Left lung (tissue), 10 donors: ENCODE measurements around the gene TOMM6. TPM values are rescaled to one million over a fixed set of nuclear protein-coding genes. Genes with fewer than 3 reads are reported as not detected.
A peak's percentile ranks its signal among the peaks of the same experiment; 100 is the strongest.

Experiments used
- ATAC-seq: fragments of 200-7000 bp; cut with Tn5 transposase; one replicate; pipeline ENCODE4 v1.9.1; 2020; ENCODE audit warnings: moderate library complexity
- DNase-seq, 4 donors: peaks; one replicate each; pipeline ENCODE4 v3.0.0-alpha.2; 2013 to 2020
- H3K27ac ChIP-seq, 2 donors: fragments of 200-600 bp; sonication (generic) in 1 of 2; one replicate each; pipeline versions ENCODE4 v1.5.0 to v1.8.0; 2020 to 2021
- H3K27me3 ChIP-seq, 2 donors: fragments of 200-600 bp; sonication (generic) in 1 of 2; one replicate each; pipeline versions ENCODE4 v1.5.0 to v1.8.0; 2020 to 2021
- H3K36me3 ChIP-seq, 2 donors: fragments of 200-600 bp; sonication (generic) in 1 of 2; one replicate each; pipeline versions ENCODE4 v1.5.0 to v1.8.0; 2020 to 2021
- H3K4me1 ChIP-seq, 2 donors: fragments of 200-600 bp; one replicate each; pipeline ENCODE4 v1.8.0; 2021
- H3K4me3 ChIP-seq, 2 donors: fragments of 200-600 bp; sonication (generic) in 1 of 2; one replicate each; pipeline versions ENCODE4 v1.5.0 to v1.8.0; 2020 to 2021; ENCODE audit warnings: mild to moderate bottlenecking in 1 of 2
- H3K9me3 ChIP-seq, 2 donors: fragments of 200-600 bp; sonication (generic) in 1 of 2; one replicate each; pipeline versions ENCODE4 v1.5.0 to v1.8.0; 2020 to 2021
- CTCF ChIP-seq, 2 donors: fragments of 200-600 bp; sonication (generic) in 1 of 2; IDR thresholded peaks; one replicate each; pipeline versions ENCODE4 v1.5.0 to v1.8.0; 2021; ENCODE audit warnings: antibody characterized with exemption in 2 of 2
- intact Hi-C, 2 donors: fragments of 100-400 bp; cut with DNase I; formaldehyde crosslinking; loops; one replicate each; pipeline versions ENCODE4 v1.11.2 to v1.14.2; 2022
- polyA plus RNA-seq, 6 donors: library from polyadenylated mRNA; unstranded; fragments of 120-200 nt; gene quantifications; one replicate each; pipeline ENCODE4 v1.2.1, GENCODE V29; 2013; ENCODE audit not compliant: insufficient read length in 6 of 6
- total RNA-seq, 2 donors: library from RNA; stranded (reverse); fragmentation: NEBNext Ultra II Directional; extraction: Animal tissue kit (Norgen Biotek cat#: 25700); gene quantifications; one replicate each; pipeline ENCODE4 v1.2.1, GENCODE V29; 2021
- donor health status: DM: no; HTN: yes; CAD: no.
- donor health status: DM: no; HTN: no; CAD: no.

TOMM6 gene
- total and polyA plus RNA-seq, 8 donors = 169 to 203 (median 188) TPM

- peaks cover 0 to 13% of the 10 kb centered on the region in 2 donors for H3K36me3 ChIP-seq
Observed at GRCh38 chr6:41785254-41785653, 2.2 kb upstream of the TOMM6 start.

GRCh38 chr6:41785689-41786450 is 1.6 kb upstream of the TOMM6 start:
- intact Hi-C loops = no loop called here
- ATAC-seq (no peak), DNase-seq (peak in 1 of 4 donors; percentile 24)
- no peaks in the 10 kb centered on the region for H3K9me3 ChIP-seq
- peak overlapping the region; percentile 95 to 97 for H3K27ac ChIP-seq
- H3K27me3 ChIP-seq = no peaks in the 10 kb centered on the region
- H3K4me1 ChIP-seq = peaks cover 16 to 64% of the 10 kb centered on the region in 2 donors
- TF ChIP-seq CTCF (IDR thresholded peaks at IDR 0.05) = no peak
- peak overlapping the region; percentile 69 to 87 for H3K4me3 ChIP-seq
- H3K36me3 ChIP-seq = peaks cover 0 to 19% of the 10 kb centered on the region in 2 donors

More at GRCh38 chr6:41785254-41785653, 2.2 kb upstream of the TOMM6 start:
- intact Hi-C loops = no loop called here
- no peak for TF ChIP-seq CTCF (IDR thresholded peaks at IDR 0.05)
- ATAC-seq = no peak
- no peaks in the 10 kb centered on the region for H3K27me3 ChIP-seq
- peak overlapping the region in 1 of 2 donors; percentile 69 for H3K4me3 ChIP-seq
- peak overlapping the region; percentile 13 to 41 for H3K27ac ChIP-seq
- H3K4me1 ChIP-seq = peaks cover 17 to 66% of the 10 kb centered on the region in 2 donors
- H3K9me3 ChIP-seq = no peaks in the 10 kb centered on the region
- no peak for DNase-seq

GRCh38 chr6:41786451-41787218 is 859 bp upstream of the TOMM6 start:
- peak; percentile 88 for ATAC-seq
- TF ChIP-seq CTCF (IDR thresholded peaks at IDR 0.05) = peak; percentile 73 to 95
- peaks cover 0 to 27% of the 10 kb centered on the region in 2 donors for H3K36me3 ChIP-seq
- peak; percentile 85 to 99 (median 89) for DNase-seq
- H3K27ac ChIP-seq = peak overlapping the region; percentile 95 to 97
- H3K4me1 ChIP-seq = peaks cover 9 to 57% of the 10 kb centered on the region in 2 donors
- no peaks in the 10 kb centered on the region for H3K9me3 ChIP-seq
- H3K27me3 ChIP-seq = no peaks in the 10 kb centered on the region
- intact Hi-C loops = no loop called here
- peak overlapping the region; percentile 69 to 87 for H3K4me3 ChIP-seq

GRCh38 chr6:41789390-41789724 is 1.9 kb downstream of the TOMM6 start:
- intact Hi-C loops = no loop called here
- H3K9me3 ChIP-seq = no peaks in the 10 kb centered on the region
- no peak for DNase-seq
- ATAC-seq = no peak
- no peak for TF ChIP-seq CTCF (IDR thresholded peaks at IDR 0.05)
- H3K4me3 ChIP-seq = no peak overlapping the region
- no peaks in the 10 kb centered on the region for H3K27me3 ChIP-seq
- H3K27ac ChIP-seq = peak overlapping the region in 1 of 2 donors; percentile 10
- peaks cover 9 to 40% of the 10 kb centered on the region in 2 donors for H3K4me1 ChIP-seq
- peaks cover 0 to 49% of the 10 kb centered on the region in 2 donors for H3K36me3 ChIP-seq

- H3K27ac ChIP-seq = no peak overlapping the region
- no peak for TF ChIP-seq CTCF (IDR thresholded peaks at IDR 0.05)
- DNase-seq = no peak
- H3K4me1 ChIP-seq = peaks cover 9 to 33% of the 10 kb centered on the region in 2 donors
- intact Hi-C loops = no loop called here
- no peaks in the 10 kb centered on the region for H3K9me3 ChIP-seq
- H3K27me3 ChIP-seq = no peaks in the 10 kb centered on the region
- H3K4me3 ChIP-seq = no peak overlapping the region
- no peak for ATAC-seq
- peaks cover 0 to 55% of the 10 kb centered on the region in 2 donors for H3K36me3 ChIP-seq
Observed at GRCh38 chr6:41790045-41790444, 2.6 kb downstream of the TOMM6 start.
